Suprapubic skin (tissue), 4 donors: ENCODE data around the gene ARTN.

Experiments
- POLR2A ChIP-seq, 2 donors: fragments of 450-650 bp; IDR thresholded peaks; one replicate each; pipeline ENCODE4 v1.6.1; 2017; ENCODE audit warnings: antibody characterized with exemption in 2 of 2, mild to moderate bottlenecking in 2 of 2, moderate library complexity in 2 of 2
- POLR2AphosphoS5 ChIP-seq, 3 donors: sonication (generic); formaldehyde crosslinking; IDR thresholded peaks; one replicate each; pipeline ENCODE4 v1.6.1; 2017; ENCODE audit warnings: antibody characterized with exemption in 3 of 3
- TF ChIP-seq, protein P1 (sequence below), 2 donors: fragments of 200-600 bp in 1 of 2; fragments of 450-650 bp in 1 of 2; sonication (generic) in 1 of 2; IDR thresholded peaks; one replicate each; pipeline ENCODE4 v1.5.1; 2016 to 2019; ENCODE audit warnings: antibody characterized with exemption in 2 of 2, mild to moderate bottlenecking in 1 of 2, moderate library complexity in 1 of 2

DNA sequence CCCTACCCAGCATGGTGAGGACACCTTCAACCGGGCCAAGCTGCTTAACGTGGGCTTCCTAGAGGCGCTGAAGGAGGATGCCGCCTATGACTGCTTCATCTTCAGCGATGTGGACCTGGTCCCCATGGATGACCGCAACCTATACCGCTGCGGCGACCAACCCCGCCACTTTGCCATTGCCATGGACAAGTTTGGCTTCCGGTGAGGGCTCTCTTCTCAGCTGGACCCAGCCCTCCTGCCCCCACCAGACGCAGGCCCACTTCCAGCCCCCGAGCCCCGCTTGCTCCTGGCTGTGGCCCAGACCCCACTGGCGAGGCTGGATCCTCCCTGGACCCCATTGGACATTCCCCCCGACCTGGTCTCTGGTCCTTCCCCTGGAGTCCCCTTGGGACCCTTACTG is 51.3 kb downstream of the ARTN start:
- TF ChIP-seq POLR2AphosphoS5 (IDR thresholded peaks at IDR 0.05) (no peak), POLR2A (IDR thresholded peaks at IDR 0.05) (no peak)
- TF ChIP-seq, protein P1, sequence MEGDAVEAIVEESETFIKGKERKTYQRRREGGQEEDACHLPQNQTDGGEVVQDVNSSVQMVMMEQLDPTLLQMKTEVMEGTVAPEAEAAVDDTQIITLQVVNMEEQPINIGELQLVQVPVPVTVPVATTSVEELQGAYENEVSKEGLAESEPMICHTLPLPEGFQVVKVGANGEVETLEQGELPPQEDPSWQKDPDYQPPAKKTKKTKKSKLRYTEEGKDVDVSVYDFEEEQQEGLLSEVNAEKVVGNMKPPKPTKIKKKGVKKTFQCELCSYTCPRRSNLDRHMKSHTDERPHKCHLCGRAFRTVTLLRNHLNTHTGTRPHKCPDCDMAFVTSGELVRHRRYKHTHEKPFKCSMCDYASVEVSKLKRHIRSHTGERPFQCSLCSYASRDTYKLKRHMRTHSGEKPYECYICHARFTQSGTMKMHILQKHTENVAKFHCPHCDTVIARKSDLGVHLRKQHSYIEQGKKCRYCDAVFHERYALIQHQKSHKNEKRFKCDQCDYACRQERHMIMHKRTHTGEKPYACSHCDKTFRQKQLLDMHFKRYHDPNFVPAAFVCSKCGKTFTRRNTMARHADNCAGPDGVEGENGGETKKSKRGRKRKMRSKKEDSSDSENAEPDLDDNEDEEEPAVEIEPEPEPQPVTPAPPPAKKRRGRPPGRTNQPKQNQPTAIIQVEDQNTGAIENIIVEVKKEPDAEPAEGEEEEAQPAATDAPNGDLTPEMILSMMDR (IDR thresholded peaks at IDR 0.05): no peak
